Esophagus squamous epithelium (tissue), 5 donors: ENCODE results near the gene FLT3LG. TPM values are rescaled to one million over a fixed set of nuclear protein-coding genes. Genes with fewer than 3 reads are reported as not detected.
A peak's percentile ranks its signal among the peaks of the same experiment; 100 is the strongest.
"Not testable (repeated sequence)": the region's sequence is repeated elsewhere in the genome, so short reads cannot be mapped to it uniquely, and the experiment has no call there.

Experiments
- DNase-seq: peaks from one replicate; lab custom pipeline; 2025; lab: John Stamatoyannopoulos, UW
- H3K27ac ChIP-seq, 4 donors: fragments of 200-600 bp; sonication (generic); one replicate each; pipeline ENCODE4 v1.5.1; 2016 to 2019; ENCODE audit warnings: mild to moderate bottlenecking in 1 of 4
- H3K27me3 ChIP-seq, 4 donors: fragments of 200-600 bp; sonication (generic); 1 replicate in 3 of 4; 2 replicates in 1 of 4; pipeline versions ENCODE4 v1.5.1 to v1.6.0; 2017 to 2021; ENCODE audit warnings: antibody characterized with exemption in 1 of 4
- H3K36me3 ChIP-seq, 3 donors: fragments of 200-600 bp; sonication (generic); one replicate each; pipeline ENCODE4 v1.5.1; 2016 to 2019
- H3K4me1 ChIP-seq, 3 donors: fragments of 200-600 bp; sonication (generic); one replicate each; pipeline ENCODE4 v1.5.1; 2017 to 2019
- H3K4me3 ChIP-seq, 4 donors: fragments of 200-600 bp; sonication (generic); 1 replicate in 3 of 4; 2 replicates in 1 of 4; pipeline ENCODE4 v1.5.1; 2016 to 2019; ENCODE audit warnings: mild to moderate bottlenecking in 2 of 4, moderate library complexity in 1 of 4
- H3K9me3 ChIP-seq, 3 donors: fragments of 200-600 bp; sonication (generic); one replicate each; pipeline ENCODE4 v1.5.1; 2016 to 2019
- POLR2A ChIP-seq, 4 donors: fragments of 450-650 bp; IDR thresholded peaks; one replicate each; pipeline ENCODE4 v1.6.1; 2017; ENCODE audit warnings: antibody characterized with exemption in 4 of 4, mild to moderate bottlenecking in 4 of 4, moderate library complexity in 3 of 4
- WGBS, 2 donors: methylation state at CpG; one replicate each; pipeline ENCODE4 v1.1.5; 2018; 5-methylcytosine and 5-hydroxymethylcytosine counted together
- intact Hi-C: fragments of 100-400 bp; cut with DNase I; formaldehyde crosslinking; loops from one replicate; pipeline ENCODE4 v1.15.0; 2022
- total RNA-seq, 4 donors: library from RNA; depleted of rRNA; stranded (reverse); fragments of >200 nt; gene quantifications; one replicate each; pipeline ENCODE4 v1.1.0, GENCODE V29; 2016
- TF ChIP-seq, protein P1 (sequence below), 6 experiments: fragments of 450-650 bp in 4 of 6; fragments of 200-600 bp in 2 of 6; sonication (generic) in 2 of 6; IDR thresholded peaks; one replicate each; pipeline ENCODE4 v1.5.1; 2016 to 2019; ENCODE audit warnings: antibody characterized with exemption in 6 of 6, mild to moderate bottlenecking in 4 of 6, moderate library complexity in 4 of 6
- donor health status: DM: yes; HTN: yes; CAD: no.

Gene FLT3LG
- total RNA-seq, 4 donors from 2014 or later, result 0.75 to 4.2 (median 2.7) TPM

DNA sequence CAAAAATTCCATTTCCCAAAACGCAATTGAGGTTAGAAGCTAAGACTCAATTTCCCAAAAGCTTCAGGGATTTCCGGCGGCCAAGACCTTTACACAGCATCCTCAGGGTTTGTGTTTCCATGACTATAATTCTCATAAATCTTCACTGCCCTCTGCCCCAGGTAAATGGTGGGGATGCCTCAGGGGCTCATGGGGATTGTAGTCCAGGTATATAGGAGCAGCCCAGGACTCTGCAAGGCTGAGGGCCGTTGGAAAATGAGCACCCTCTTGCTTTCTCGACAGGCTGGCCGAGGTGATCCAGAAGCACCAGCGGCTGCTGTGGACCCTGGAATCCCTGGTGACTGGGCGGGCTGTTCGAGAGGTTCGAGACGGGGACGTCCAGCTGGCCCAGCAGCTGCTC is 14.6 kb upstream of the FLT3LG start:
- H3K36me3 ChIP-seq, result peaks cover 0 to 65% (median 9%) of the 10 kb centered on the region in 3 donors
- WGBS, 2 donors, result 91 to 95% methylated on average over 3 to 10 of the region's 12 CpGs
- no peaks in the 10 kb centered on the region for H3K27me3 ChIP-seq
- no peak for TF ChIP-seq POLR2A (IDR thresholded peaks at IDR 0.05)
- TF ChIP-seq, protein P1, sequence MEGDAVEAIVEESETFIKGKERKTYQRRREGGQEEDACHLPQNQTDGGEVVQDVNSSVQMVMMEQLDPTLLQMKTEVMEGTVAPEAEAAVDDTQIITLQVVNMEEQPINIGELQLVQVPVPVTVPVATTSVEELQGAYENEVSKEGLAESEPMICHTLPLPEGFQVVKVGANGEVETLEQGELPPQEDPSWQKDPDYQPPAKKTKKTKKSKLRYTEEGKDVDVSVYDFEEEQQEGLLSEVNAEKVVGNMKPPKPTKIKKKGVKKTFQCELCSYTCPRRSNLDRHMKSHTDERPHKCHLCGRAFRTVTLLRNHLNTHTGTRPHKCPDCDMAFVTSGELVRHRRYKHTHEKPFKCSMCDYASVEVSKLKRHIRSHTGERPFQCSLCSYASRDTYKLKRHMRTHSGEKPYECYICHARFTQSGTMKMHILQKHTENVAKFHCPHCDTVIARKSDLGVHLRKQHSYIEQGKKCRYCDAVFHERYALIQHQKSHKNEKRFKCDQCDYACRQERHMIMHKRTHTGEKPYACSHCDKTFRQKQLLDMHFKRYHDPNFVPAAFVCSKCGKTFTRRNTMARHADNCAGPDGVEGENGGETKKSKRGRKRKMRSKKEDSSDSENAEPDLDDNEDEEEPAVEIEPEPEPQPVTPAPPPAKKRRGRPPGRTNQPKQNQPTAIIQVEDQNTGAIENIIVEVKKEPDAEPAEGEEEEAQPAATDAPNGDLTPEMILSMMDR (IDR thresholded peaks at IDR 0.05), result no peak
- H3K4me1 ChIP-seq, result peaks cover 1 to 34% (median 10%) of the 10 kb centered on the region in 3 donors
- H3K9me3 ChIP-seq, result no peaks in the 10 kb centered on the region
- peak overlapping the region in 1 of 4 donors; percentile 80 for H3K27ac ChIP-seq
- DNase-seq, result no peak
- H3K4me3 ChIP-seq, result no peak overlapping the region
- intact Hi-C loops, result no loop called here

DNA sequence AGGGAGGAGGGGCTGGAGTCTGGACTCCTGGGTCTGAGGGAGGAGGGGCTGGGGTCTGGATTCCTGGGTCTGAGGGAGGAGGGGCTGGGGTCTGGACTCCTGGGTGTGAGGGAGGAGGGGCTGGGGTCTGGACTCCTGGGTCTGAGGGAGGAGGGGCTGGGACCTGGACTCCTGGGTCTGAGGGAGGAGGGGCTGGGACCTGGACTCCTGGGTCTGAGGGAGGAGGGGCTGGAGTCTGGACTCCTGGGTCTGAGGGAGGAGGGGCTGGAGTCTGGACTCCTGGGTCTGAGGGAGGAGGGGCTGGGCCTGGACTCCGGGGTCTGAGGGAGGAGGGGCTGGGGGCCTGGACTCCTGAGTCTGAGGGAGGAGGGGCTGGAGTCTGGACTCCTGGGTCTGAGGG is 12.9 kb upstream of the FLT3LG start:
- intact Hi-C loops, result not testable (repeated sequence)

DNA sequence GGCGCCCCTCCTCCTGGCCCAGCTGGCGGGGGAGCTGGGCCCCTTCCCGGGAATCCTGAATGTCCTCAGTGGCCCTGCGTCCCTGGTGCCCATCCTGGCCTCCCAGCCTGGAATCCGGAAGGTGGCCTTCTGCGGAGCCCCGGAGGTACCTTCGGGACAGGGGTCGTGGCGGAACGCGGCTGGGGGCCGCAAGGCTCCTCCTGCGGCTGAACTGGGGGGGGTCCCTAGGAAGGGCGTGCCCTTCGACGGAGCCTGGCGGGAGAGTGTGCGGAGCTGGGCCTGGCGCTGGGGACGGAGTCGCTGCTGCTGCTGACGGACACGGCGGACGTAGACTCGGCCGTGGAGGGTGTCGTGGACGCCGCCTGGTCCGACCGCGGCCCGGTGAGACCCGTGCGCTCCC is 12.4 kb upstream of the FLT3LG start:
- Histone ChIP-seq H3K4me3 (no peak overlapping the region), H3K4me1 (peaks cover 0 to 22% (median 6%) of the 10 kb centered on the region in 3 donors), H3K9me3 (no peaks in the 10 kb centered on the region), H3K27me3 (no peaks in the 10 kb centered on the region), H3K36me3 (peaks cover 0 to 87% (median 9%) of the 10 kb centered on the region in 3 donors), H3K27ac (no peak overlapping the region)
- no peak for DNase-seq
- WGBS, 2 donors, result 96 to 100% methylated on average over 1 to 5 of the region's 37 CpGs
- no peak for TF ChIP-seq POLR2A (IDR thresholded peaks at IDR 0.05)
- TF ChIP-seq, protein P1 (IDR thresholded peaks at IDR 0.05), result no peak
- intact Hi-C loops, result no loop called here

More for the DNA sequence above, 12.9 kb upstream of the FLT3LG start:
- peaks cover 0 to 83% (median 9%) of the 10 kb centered on the region in 3 donors for H3K36me3 ChIP-seq
- DNase-seq, H3K9me3 ChIP-seq, H3K4me3 ChIP-seq, H3K27ac ChIP-seq, H3K27me3 ChIP-seq: not testable (repeated sequence)
- H3K4me1 ChIP-seq, result peaks cover 0 to 24% (median 8%) of the 10 kb centered on the region in 3 donors
- no CpG with 5 or more reads among the region's 1 CpG for WGBS, 2 donors

DNA sequence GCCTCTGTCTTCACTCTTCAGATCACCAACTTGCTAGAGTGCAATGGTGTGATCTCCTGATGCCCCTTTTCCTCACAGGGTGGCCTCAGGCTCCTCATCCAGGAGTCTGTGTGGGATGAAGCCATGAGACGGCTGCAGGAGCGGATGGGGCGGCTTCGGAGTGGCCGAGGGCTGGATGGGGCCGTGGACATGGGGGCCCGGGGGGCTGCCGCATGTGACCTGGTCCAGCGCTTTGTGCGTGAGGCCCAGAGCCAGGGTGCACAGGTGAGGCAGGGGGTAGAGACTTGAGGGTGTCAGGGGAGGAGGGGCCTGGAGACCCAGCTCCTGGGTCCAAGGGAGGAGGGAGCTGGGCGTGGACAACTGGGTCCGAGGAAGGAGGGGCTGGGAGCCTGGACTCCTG is 11.5 kb upstream of the FLT3LG start:
- no peak overlapping the region for H3K4me3 ChIP-seq
- no peaks in the 10 kb centered on the region for H3K9me3 ChIP-seq
- no peak overlapping the region for H3K27ac ChIP-seq
- H3K36me3 ChIP-seq, result peaks cover 0 to 87% (median 9%) of the 10 kb centered on the region in 3 donors
- H3K4me1 ChIP-seq, result peaks cover 0 to 16% (median 3%) of the 10 kb centered on the region in 3 donors
- TF ChIP-seq POLR2A (IDR thresholded peaks at IDR 0.05), result no peak
- TF ChIP-seq, protein P1 (IDR thresholded peaks at IDR 0.05), result no peak
- intact Hi-C loops, result no loop called here
- H3K27me3 ChIP-seq, result no peaks in the 10 kb centered on the region
- WGBS, 2 donors, result 85% methylated on average over 8 of the region's 12 CpGs; no CpG with 5 or more reads in 1 of the 2 donors
- no peak for DNase-seq

DNA sequence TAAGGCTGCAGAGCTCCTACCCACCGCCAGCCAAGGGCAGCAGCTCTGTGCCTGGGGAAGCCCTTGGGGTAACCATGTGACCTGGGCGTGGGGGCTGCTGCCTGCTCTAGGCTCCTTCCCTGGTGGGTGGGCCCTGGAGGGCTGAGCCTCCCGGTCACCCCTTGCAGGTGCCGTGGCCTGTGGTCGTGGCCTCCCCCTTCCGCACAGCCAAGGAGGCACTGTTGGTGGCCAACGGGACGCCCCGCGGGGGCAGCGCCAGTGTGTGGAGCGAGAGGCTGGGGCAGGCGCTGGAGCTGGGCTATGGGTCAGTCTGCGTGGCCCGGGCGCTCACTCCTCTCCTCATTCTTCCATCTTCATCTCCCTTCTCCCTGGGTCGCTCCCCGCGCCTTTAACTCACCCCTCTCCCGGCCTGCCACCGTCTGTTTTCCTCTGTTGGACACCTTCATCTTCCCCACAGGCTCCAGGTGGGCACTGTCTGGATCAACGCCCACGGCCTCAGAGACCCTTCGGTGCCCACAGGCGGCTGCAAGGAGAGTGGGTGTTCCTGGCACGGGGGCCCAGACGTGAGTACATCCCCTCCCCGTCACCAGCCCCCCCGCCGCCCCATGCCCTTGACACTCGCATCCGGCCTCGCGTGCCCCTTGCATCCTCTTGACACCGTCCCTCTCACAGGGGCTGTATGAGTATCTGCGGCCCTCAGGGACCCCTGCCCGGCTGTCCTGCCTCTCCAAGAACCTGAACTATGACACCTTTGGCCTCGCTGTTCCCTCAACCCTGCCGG is 9.9 kb upstream of the FLT3LG start:
- Histone ChIP-seq H3K27ac (no peak overlapping the region), H3K9me3 (no peaks in the 10 kb centered on the region), H3K4me3 (no peak overlapping the region), H3K36me3 (peaks cover 0 to 75% (median 9%) of the 10 kb centered on the region in 3 donors), H3K4me1 (peaks cover 10 to 18% (median 15%) of the 10 kb centered on the region in 3 donors), H3K27me3 (no peaks in the 10 kb centered on the region)
- no peak for TF ChIP-seq POLR2A (IDR thresholded peaks at IDR 0.05)
- TF ChIP-seq, protein P1 (IDR thresholded peaks at IDR 0.05), result no peak
- intact Hi-C loops, result no loop called here
- DNase-seq, result no peak
- 90 to 94% methylated on average over 28 to 33 of the region's 39 CpGs for WGBS, 2 donors
